IPS DF 6.9 (cell line): ENCODE data around the gene TNS1.

ENCODE experiments used
- DNase-seq: peaks from one replicate; pipeline ENCODE4 v3.0.0-alpha.2; 2013; ENCODE audit warnings: low read depth, low spot score
- H3K27ac ChIP-seq: one replicate; pipeline ENCODE4 v1.5.1; 2013; ENCODE audit warnings: low read length, control low read depth
- H3K27me3 ChIP-seq: 2 replicates; pipeline ENCODE4 v1.6.1; 2013; ENCODE audit warnings: mild to moderate bottlenecking, low read length; ENCODE audit not compliant: control insufficient read depth, insufficient read depth
- H3K36me3 ChIP-seq: 2 replicates; pipeline ENCODE4 v1.6.1; 2013; ENCODE audit warnings: low read length; ENCODE audit not compliant: control insufficient read depth, insufficient read depth
- H3K4me1 ChIP-seq: 2 replicates; pipeline ENCODE4 v1.6.1; 2013; ENCODE audit warnings: low read length; ENCODE audit not compliant: control insufficient read depth, insufficient read depth
- H3K4me3 ChIP-seq: 2 replicates; pipeline ENCODE4 v1.5.1; 2013; ENCODE audit warnings: mild to moderate bottlenecking, low read length
- H3K9me3 ChIP-seq: 2 replicates; pipeline ENCODE4 v1.6.1; 2013; ENCODE audit warnings: low read length, inconsistent platforms; ENCODE audit not compliant: control insufficient read depth, insufficient read depth
- WGBS: extraction: QIAGEN DNeasy Blood & Tissue Kit; methylation state at CpG from one replicate; pipeline ENCODE4 v1.1.7; 2013; ENCODE audit warnings: mixed read lengths, missing lambda C conversion rate; ENCODE audit not compliant: insufficient read length, insufficient coverage; 5-methylcytosine and 5-hydroxymethylcytosine counted together

TNS1 gene

DNA sequence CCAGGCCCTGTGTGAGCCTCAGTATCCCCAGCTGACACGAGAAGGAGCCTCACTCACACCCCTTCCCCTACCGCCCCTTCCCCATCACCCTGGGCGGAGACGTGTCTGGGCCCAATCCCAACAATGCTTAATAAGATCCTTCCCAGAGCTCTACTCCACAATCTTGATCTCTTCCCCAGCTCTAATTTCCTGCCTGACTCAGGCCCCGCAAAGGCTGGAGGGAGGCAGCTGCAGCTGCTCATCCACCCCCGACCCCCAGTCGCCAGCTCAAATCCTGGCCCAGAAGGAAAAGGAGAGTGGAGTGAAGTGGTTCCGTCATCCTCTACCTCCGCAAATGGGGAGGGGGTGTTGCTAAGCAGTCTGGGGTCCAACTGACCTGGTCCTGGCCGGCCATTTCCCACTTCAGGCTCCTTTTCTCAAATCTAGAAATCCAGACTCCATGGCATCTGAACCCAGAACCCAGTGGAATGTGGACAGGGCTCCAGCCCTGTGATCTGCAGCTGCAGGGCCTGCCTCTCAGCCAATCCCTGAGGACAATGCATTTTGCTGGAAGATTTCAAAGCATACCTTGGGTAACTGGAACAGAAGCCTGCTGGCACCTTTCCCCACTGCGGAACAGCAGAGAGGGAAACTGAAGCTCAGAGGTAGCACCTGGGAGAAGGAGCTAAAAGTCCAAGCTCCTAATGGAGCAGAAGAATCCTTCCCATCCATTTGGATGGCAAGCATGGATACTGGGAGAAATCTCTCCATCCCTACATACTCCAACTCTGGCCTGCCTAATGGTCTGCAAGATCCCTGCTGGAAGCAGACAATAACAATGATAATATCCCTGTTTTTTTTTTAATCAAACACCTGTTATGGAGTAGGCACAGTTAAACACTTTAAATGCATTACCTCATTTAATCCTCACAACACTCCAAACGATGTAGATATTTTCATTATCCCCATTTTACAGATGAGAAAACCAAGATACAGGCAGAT, 5.6 kb upstream of the TNS1 start:
- no CpG with 5 or more reads among the region's 12 CpGs for WGBS
- DNase-seq, result no peak
- H3K27ac ChIP-seq, result no peak overlapping the region
- H3K9me3 ChIP-seq, result no peaks in the 10 kb centered on the region
- peaks cover 6% of the 10 kb centered on the region for H3K4me1 ChIP-seq
- H3K36me3 ChIP-seq, result no peaks in the 10 kb centered on the region
- peaks cover 19% of the 10 kb centered on the region; the same call in 1 of the 2 replicates for H3K27me3 ChIP-seq
- H3K4me3 ChIP-seq, result no peak overlapping the region; the same call in 1 of the 2 replicates

DNA sequence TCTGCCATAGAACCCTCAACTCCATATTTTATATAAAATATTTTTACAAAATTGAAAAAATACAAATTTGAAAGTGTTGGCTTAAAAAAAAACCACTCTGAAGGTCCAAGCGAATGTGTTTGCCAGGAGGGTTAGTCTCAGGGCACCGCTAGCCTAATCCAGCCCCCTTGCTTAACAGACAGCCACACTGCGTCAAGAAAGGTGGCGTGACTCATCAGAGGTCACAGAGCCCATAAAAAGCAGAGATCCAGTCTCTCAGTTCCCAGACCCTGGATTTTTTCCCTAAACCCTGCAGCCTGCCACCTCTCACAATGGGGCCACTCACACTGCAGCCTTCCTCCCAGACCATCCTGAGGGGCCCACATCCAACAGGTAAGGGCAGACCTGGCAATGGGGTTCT, 3.9 kb upstream of the TNS1 start:
- Histone ChIP-seq H3K9me3 (no peaks in the 10 kb centered on the region), H3K4me3 (no peak overlapping the region), H3K27me3 (peaks cover 19% of the 10 kb centered on the region; the same call in 1 of the 2 replicates), H3K36me3 (no peaks in the 10 kb centered on the region), H3K27ac (no peak overlapping the region), H3K4me1 (peaks cover 10% of the 10 kb centered on the region)
- DNase-seq, result no peak
- WGBS, result no CpG with 5 or more reads among the region's 4 CpGs

DNA sequence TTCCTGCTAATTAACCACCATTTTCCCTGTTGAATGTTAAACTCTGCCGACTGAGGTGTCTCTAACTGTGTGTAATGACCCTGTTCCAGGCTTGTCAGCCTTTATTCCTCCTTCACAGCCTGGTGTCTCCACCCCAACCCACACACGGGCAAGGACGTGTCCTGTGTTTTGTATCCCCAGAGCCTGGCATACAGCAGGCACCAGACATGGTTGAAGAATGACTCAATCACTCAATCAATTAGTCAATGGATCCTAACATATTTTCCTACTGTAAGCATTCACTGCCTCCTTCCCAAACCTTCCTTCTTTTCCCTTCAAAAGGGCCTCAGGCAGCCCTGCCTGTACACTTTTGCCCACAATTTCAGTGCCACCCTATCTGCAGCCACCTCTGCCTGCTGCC, 2.7 kb upstream of the TNS1 start:
- no peaks in the 10 kb centered on the region for H3K36me3 ChIP-seq
- H3K4me1 ChIP-seq, result 0 out of 2 replicates have a peak, but pooled peaks cover 3% of the 10 kb centered on the region
- peaks cover 12% of the 10 kb centered on the region; the same call in 1 of the 2 replicates for H3K27me3 ChIP-seq
- H3K27ac ChIP-seq, result no peak overlapping the region
- DNase-seq, result no peak
- H3K9me3 ChIP-seq, result no peaks in the 10 kb centered on the region
- no peak overlapping the region for H3K4me3 ChIP-seq
- WGBS, result no CpG with 5 or more reads among the region's 3 CpGs

DNA sequence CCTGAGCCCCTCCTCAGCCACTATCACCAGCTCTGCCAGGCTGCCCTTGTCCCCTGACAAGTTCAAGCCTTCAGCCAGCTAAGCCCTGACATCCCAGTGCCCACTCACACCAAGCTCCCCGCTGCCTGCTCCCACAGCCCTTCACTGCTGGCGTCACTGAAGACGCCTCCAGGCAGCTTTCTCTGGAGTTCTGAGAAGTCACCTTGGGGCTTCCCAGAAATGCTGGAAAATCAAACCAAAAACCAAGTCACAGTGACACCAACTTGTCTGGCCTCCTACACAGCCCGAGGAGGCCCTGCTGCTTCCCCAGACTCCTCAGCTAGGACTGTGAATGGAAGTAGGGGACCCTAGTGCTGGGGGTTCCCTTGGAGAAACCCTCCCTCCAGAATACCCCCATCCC, 2.2 kb upstream of the TNS1 start:
- no peaks in the 10 kb centered on the region for H3K9me3 ChIP-seq
- no peak overlapping the region for H3K4me3 ChIP-seq
- no peak overlapping the region for H3K27ac ChIP-seq
- WGBS, result no CpG with 5 or more reads among the region's 4 CpGs
- no peaks in the 10 kb centered on the region for H3K36me3 ChIP-seq
- DNase-seq, result no peak
- peaks cover 10% of the 10 kb centered on the region; the same call in 1 of the 2 replicates for H3K27me3 ChIP-seq
- 0 out of 2 replicates have a peak, but pooled peaks cover 3% of the 10 kb centered on the region for H3K4me1 ChIP-seq

DNA sequence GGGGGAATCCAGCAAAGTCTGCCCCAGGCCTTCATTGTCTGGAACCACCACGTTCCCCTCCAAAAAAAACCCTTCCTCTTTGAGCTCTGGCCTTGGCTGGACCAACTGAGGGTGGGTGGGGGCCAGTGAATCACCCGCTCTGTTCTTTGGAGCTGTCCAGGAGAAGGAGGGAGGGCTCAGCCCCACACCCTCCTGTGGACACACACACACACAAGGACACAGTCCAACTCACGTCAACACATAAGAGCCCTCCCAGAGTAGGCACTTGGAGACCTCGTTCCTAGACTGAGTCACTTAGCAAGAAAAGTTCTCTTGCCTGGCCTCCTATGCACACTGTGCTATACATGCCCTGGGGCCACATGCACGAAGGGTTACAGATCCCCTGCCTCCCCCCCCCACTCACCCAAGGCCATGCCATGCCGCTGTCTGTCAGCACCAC, 1.2 kb upstream of the TNS1 start:
- Histone ChIP-seq H3K27me3 (peaks cover 2% of the 10 kb centered on the region; the same call in 1 of the 2 replicates), H3K4me1 (0 out of 2 replicates have a peak, but pooled peaks cover 3% of the 10 kb centered on the region), H3K9me3 (no peaks in the 10 kb centered on the region), H3K27ac (no peak overlapping the region), H3K4me3 (no peak overlapping the region), H3K36me3 (no peaks in the 10 kb centered on the region)
- no CpG with 5 or more reads among the region's 6 CpGs for WGBS
- DNase-seq, result no peak

DNA sequence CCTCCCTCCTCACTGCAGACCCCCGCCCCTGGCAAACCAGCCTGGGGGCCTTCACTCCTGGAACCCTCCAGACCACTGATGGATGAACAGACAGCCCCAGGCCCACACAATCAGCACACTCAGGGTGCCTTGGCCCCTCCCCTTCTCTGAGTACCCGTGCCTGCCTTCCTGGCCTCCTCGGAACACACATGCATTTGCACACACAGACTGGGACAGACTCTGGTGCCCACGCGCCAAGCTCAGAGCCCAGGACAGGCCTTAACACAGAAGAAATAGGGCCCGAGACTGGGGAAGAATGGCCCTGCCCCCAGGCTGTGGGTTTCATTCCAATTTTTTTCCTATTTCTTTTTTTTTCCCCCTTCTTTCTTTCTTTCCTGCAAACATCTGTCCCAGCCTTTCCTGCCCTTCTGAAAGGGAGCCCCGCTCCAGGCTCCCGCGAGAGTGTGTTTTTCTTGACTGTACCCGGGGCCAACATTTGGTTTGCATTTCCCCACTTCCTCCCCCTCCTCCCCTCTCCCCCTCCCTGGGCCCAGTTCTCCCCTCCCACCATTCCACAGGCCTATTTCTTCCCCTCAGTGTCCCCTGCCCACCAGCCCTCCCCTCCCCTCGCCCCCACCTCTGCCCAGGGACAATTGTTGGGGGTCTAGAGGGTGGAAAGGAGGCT, 618 bp upstream of the TNS1 start:
- Histone ChIP-seq H3K27me3 (no peaks in the 10 kb centered on the region), H3K9me3 (no peaks in the 10 kb centered on the region), H3K4me1 (0 out of 2 replicates have a peak, but pooled peaks cover 3% of the 10 kb centered on the region), H3K36me3 (no peaks in the 10 kb centered on the region), H3K27ac (no peak overlapping the region), H3K4me3 (no peak overlapping the region)
- no CpG with 5 or more reads among the region's 11 CpGs for WGBS
- no peak for DNase-seq

DNA sequence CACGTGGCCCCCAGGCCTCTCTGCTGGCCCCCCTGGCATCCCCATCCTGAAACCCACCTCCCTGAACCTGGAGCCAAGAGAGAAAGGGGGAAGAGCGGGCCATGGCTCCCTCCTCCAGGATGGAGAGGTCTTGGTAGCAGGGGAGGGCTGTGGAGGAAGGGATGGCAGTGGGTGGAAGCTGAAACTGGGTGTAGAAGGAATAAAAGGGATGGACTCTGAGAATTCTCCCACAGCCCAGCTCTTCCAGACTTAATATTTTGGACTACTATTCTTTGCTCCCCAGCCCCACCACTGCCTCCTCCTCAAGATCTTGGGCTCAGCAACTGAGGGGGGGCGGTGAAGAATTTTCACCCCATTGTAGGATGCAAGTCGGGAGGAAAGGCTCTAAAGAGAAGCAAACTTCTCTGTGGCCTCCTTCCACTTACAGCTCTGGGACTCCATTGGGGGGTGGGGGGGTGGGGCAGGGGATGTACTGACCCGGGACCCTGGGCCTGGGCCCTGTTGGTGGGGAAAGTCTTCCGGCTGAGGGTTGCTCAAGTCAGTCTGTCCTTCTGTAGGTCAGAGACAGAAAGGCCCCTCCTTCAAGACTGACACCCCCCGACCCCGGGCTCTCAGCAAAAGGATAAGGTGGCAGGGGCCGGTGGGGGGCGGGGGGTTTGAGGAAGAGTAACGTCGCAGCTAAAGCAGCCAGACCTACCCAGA, 501 bp downstream of the TNS1 start:
- no peaks in the 10 kb centered on the region for H3K36me3 ChIP-seq
- H3K4me3 ChIP-seq, result no peak overlapping the region
- 0 out of 2 replicates have a peak, but pooled peaks cover 3% of the 10 kb centered on the region for H3K4me1 ChIP-seq
- no CpG with 5 or more reads among the region's 12 CpGs for WGBS
- no peaks in the 10 kb centered on the region for H3K27me3 ChIP-seq
- no peaks in the 10 kb centered on the region for H3K9me3 ChIP-seq
- no peak for DNase-seq
- no peak overlapping the region for H3K27ac ChIP-seq

DNA sequence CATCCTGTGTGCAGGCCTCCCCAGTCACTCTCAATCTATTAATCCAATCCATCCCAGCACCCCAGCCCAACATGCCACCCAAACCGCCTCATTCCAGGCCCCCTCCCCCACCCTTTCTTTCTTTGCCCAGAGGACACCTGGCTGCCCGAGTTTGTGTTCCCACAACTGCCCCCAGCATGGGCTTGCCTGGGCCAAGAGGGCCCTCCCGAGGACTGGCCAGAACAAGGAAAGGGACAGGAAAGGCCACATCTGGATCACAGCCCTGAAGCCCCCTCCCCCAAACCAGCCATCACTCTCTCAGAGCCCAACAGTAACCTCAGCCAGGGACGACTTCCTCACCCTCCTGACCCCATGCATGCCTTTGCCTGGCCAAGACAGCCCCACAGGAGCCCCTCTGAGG, 1.2 kb downstream of the TNS1 start:
- DNase-seq, result no peak
- H3K27me3 ChIP-seq, result no peaks in the 10 kb centered on the region
- H3K36me3 ChIP-seq, result no peaks in the 10 kb centered on the region
- no CpG with 5 or more reads among the region's 4 CpGs for WGBS
- H3K27ac ChIP-seq, result no peak overlapping the region
- H3K9me3 ChIP-seq, result no peaks in the 10 kb centered on the region
- H3K4me1 ChIP-seq, result 0 out of 2 replicates have a peak, but pooled peaks cover 3% of the 10 kb centered on the region
- H3K4me3 ChIP-seq, result no peak overlapping the region

DNA sequence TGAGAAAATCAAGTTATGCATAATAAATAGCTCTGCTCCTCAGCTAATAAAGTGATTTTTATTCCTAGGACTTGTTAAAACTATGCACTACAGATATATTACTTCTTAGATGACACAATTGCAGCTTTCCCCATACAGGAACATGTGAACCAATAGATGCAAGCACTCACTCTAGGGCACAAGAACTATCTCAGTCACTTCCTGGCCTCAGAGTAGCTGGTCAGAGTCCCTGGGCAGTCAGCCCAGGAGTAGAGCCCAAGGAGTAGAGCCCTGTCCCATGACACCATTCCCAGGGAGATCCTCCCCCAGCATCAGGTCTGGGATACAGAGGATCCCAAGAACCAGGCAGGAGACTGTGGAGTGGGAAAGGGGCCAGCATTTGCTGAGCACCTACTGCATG, 2.7 kb downstream of the TNS1 start:
- Histone ChIP-seq H3K27me3 (no peaks in the 10 kb centered on the region), H3K4me1 (0 out of 2 replicates have a peak, but pooled peaks cover 3% of the 10 kb centered on the region), H3K36me3 (no peaks in the 10 kb centered on the region), H3K27ac (no peak overlapping the region), H3K4me3 (no peak overlapping the region), H3K9me3 (no peaks in the 10 kb centered on the region)
- no peak for DNase-seq

DNA sequence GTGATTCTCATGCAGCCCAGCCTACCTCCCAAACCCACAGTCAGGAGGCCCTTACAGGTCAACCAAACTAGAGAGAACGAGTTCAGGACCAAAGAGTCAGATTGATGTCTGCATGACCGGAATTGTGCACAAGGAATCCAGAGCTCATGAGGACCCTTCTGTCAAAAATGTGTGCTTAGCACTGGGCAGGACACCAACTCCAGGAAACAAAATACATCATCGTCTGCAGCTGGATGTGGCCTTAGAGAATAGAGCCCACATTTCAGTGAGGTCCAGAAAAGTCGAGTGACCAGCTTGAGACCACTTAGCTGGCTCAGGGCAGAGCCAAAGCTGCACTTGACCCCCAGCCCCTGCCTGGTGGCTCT, 3.2 kb downstream of the TNS1 start:
- no peaks in the 10 kb centered on the region for H3K36me3 ChIP-seq
- 0 out of 2 replicates have a peak, but pooled peaks cover 3% of the 10 kb centered on the region for H3K4me1 ChIP-seq
- no peak overlapping the region for H3K27ac ChIP-seq
- no peak overlapping the region for H3K4me3 ChIP-seq
- H3K27me3 ChIP-seq, result no peaks in the 10 kb centered on the region
- no CpG with 5 or more reads among the region's 4 CpGs for WGBS
- DNase-seq, result no peak
- H3K9me3 ChIP-seq, result no peaks in the 10 kb centered on the region
